HepG2 (cell line): ENCODE data around the gene DRC7. TPM values are rescaled to one million over a fixed set of nuclear protein-coding genes. Genes with fewer than 3 reads are reported as not detected.

Source experiments
- ARID2 ChIP-seq: sonication (generic); formaldehyde crosslinking; IDR thresholded peaks from 2 replicates; pipeline ENCODE4 v1.8.1; 2022; ENCODE audit warnings: mild to moderate bottlenecking, missing genetic modification reagents, borderline replicate concordance
- E2F5 ChIP-seq: sonication (generic); formaldehyde crosslinking; conservative IDR thresholded peaks from 2 replicates; pipeline ENCODE4 v1.4.0; 2020; ENCODE audit warnings: missing genetic modification reagents
- GLMP ChIP-seq: sonication (generic); formaldehyde crosslinking; IDR thresholded peaks from 2 replicates; pipeline ENCODE4 v1.9.0; 2021; ENCODE audit warnings: missing genetic modification reagents, mild to moderate bottlenecking, borderline replicate concordance
- HNF4G ChIP-seq, 2 experiments: sonication (generic) in 1 of 2; formaldehyde crosslinking in 1 of 2; IDR thresholded peaks; 2 replicates each; pipeline versions ENCODE4 v1.4.0 to v1.6.1; 2011 to 2020; ENCODE audit warnings: borderline replicate concordance in 2 of 2, low read depth in 2 of 2, mild to moderate bottlenecking in 2 of 2, low read length in 1 of 2, missing genetic modification reagents in 1 of 2, moderate library complexity in 1 of 2
- KDM5B ChIP-seq: sonication (generic); formaldehyde crosslinking; IDR thresholded peaks from 2 replicates; pipeline ENCODE4 v1.4.0; 2020; ENCODE audit warnings: missing genetic modification reagents, mild to moderate bottlenecking, borderline replicate concordance
- MAF1 ChIP-seq: sonication (generic); formaldehyde crosslinking; IDR thresholded peaks from 2 replicates; pipeline ENCODE4 v1.5.0; 2020; ENCODE audit warnings: missing genetic modification reagents, borderline replicate concordance
- MLLT10 ChIP-seq: sonication (generic); formaldehyde crosslinking; IDR thresholded peaks from 2 replicates; pipeline ENCODE4 v1.4.0; 2020; ENCODE audit warnings: missing genetic modification reagents
- MTA3 ChIP-seq: sonication (generic); formaldehyde crosslinking; IDR thresholded peaks from 2 replicates; pipeline ENCODE4 v1.4.0; 2020; ENCODE audit warnings: missing genetic modification reagents
- PHB2 ChIP-seq: fragments of 450-650 bp; IDR thresholded peaks from 2 replicates; pipeline ENCODE4 v1.6.1; 2018; ENCODE audit not compliant: partially characterized antibody
- SIN3A ChIP-seq: IDR thresholded peaks from 2 replicates; pipeline ENCODE4 v1.6.1; 2011; ENCODE audit warnings: low read depth, mild to moderate bottlenecking, control low read depth, low read length, borderline replicate concordance
- SMAD1 ChIP-seq: sonication (generic); formaldehyde crosslinking; IDR thresholded peaks from 2 replicates; pipeline ENCODE4 v1.4.0; 2020; ENCODE audit warnings: missing genetic modification reagents, low read depth, mild to moderate bottlenecking, borderline replicate concordance
- ZKSCAN1 ChIP-seq: fragments of 150-350 bp; IDR thresholded peaks from 2 replicates; pipeline ENCODE4 v1.6.1; 2014; ENCODE audit warnings: low read length
- ZMYM3 ChIP-seq: sonication (generic); formaldehyde crosslinking; IDR thresholded peaks from 2 replicates; pipeline ENCODE4 v1.5.1; 2020; ENCODE audit warnings: mild to moderate bottlenecking, missing genetic modification reagents
- ZNF225 ChIP-seq: sonication (generic); formaldehyde crosslinking; IDR thresholded peaks from 2 replicates; pipeline ENCODE4 v1.4.0; 2020; ENCODE audit warnings: mild to moderate bottlenecking, missing genetic modification reagents
- ZNF264 ChIP-seq: sonication (generic); formaldehyde crosslinking; IDR thresholded peaks from 2 replicates; pipeline ENCODE4 v1.4.0; 2020; ENCODE audit warnings: missing genetic modification reagents
- ZNF350 ChIP-seq: sonication (generic); formaldehyde crosslinking; IDR thresholded peaks from 2 replicates; pipeline ENCODE4 v1.4.0; 2020; ENCODE audit warnings: mild to moderate bottlenecking, low read depth, missing genetic modification reagents, borderline replicate concordance
- ZNF564 ChIP-seq: sonication (generic); formaldehyde crosslinking; IDR thresholded peaks from 2 replicates; pipeline ENCODE4 v1.8.1; 2023; ENCODE audit warnings: mild to moderate bottlenecking, missing genetic modification reagents
- ZNF639 ChIP-seq: conservative IDR thresholded peaks from 2 replicates; pipeline ENCODE4 v1.6.1; 2018; ENCODE audit warnings: missing genetic modification reagents
- ZNF746 ChIP-seq: sonication (generic); formaldehyde crosslinking; IDR thresholded peaks from 2 replicates; pipeline ENCODE4 v1.8.0; 2022; ENCODE audit warnings: mild to moderate bottlenecking, missing genetic modification reagents
- ZSCAN21 ChIP-seq: sonication (generic); formaldehyde crosslinking; IDR thresholded peaks from 2 replicates; pipeline ENCODE4 v1.8.0; 2022; ENCODE audit warnings: mild to moderate bottlenecking, missing genetic modification reagents, moderate library complexity, borderline replicate concordance
- polyA plus RNA-seq, 8 experiments: library from polyadenylated mRNA; depleted of rRNA in 3 of 8; stranded (reverse) in 7 of 8; unstranded in 1 of 8; fragments of >200 nt; fragmentation: Illumina TruSeq in 4 of 8; extraction: Trizol in 4 of 8; gene quantifications; 2 replicates each; pipeline versions ENCODE4 v1.2.1 to v1.2.3, GENCODE V29; 2011 to 2016; ENCODE audit warnings: low read depth in 4 of 8, missing spikeins in 1 of 8, mixed read lengths in 1 of 8; ENCODE audit not compliant: insufficient read depth in 1 of 8
- total RNA-seq, 5 experiments: library from RNA; depleted of rRNA; stranded (reverse); fragments of >200 nt; fragmentation: Illumina TruSeq; extraction: Trizol; gene quantifications; 2 replicates each; pipeline ENCODE4 v1.2.3, GENCODE V29; 2016; ENCODE audit warnings: low read depth in 1 of 5
- TF ChIP-seq, protein P1 (sequence below): sonication (generic); formaldehyde crosslinking; IDR thresholded peaks from 2 replicates; pipeline ENCODE4 v1.4.0; 2020; ENCODE audit warnings: missing genetic modification reagents
- TF ChIP-seq, protein P2 (sequence below): fragments of 450-650 bp; IDR thresholded peaks from 2 replicates; pipeline ENCODE4 v1.6.1; 2016
- TF ChIP-seq, protein P3 (sequence below): sonication (generic); formaldehyde crosslinking; IDR thresholded peaks from 2 replicates; pipeline ENCODE4 v1.8.0; 2022; ENCODE audit warnings: mild to moderate bottlenecking, missing genetic modification reagents, moderate library complexity

Gene DRC7
- total and polyA plus RNA-seq, 2 of the 13 experiments (the other 11 are each of a cell fraction or from before 2014, with no cell fraction given) = 2.7 to 3.4 TPM

- no peak for TF ChIP-seq E2F5 (CRISPR knock-in tag)
- TF ChIP-seq ZKSCAN1 = no peak
- TF ChIP-seq SMAD1 (CRISPR knock-in tag) = no peak
- no peak for TF ChIP-seq SIN3A
- TF ChIP-seq ZSCAN21 (CRISPR knock-in tag) = no peak
- TF ChIP-seq, protein P1, sequence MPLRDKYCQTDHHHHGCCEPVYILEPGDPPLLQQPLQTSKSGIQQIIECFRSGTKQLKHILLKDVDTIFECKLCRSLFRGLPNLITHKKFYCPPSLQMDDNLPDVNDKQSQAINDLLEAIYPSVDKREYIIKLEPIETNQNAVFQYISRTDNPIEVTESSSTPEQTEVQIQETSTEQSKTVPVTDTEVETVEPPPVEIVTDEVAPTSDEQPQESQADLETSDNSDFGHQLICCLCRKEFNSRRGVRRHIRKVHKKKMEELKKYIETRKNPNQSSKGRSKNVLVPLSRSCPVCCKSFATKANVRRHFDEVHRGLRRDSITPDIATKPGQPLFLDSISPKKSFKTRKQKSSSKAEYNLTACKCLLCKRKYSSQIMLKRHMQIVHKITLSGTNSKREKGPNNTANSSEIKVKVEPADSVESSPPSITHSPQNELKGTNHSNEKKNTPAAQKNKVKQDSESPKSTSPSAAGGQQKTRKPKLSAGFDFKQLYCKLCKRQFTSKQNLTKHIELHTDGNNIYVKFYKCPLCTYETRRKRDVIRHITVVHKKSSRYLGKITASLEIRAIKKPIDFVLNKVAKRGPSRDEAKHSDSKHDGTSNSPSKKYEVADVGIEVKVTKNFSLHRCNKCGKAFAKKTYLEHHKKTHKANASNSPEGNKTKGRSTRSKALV (CRISPR knock-in tag) = no peak
- no peak for TF ChIP-seq ZNF746 (CRISPR knock-in tag)
- no peak for TF ChIP-seq ZNF264 (CRISPR knock-in tag)
- TF ChIP-seq, protein P2, sequence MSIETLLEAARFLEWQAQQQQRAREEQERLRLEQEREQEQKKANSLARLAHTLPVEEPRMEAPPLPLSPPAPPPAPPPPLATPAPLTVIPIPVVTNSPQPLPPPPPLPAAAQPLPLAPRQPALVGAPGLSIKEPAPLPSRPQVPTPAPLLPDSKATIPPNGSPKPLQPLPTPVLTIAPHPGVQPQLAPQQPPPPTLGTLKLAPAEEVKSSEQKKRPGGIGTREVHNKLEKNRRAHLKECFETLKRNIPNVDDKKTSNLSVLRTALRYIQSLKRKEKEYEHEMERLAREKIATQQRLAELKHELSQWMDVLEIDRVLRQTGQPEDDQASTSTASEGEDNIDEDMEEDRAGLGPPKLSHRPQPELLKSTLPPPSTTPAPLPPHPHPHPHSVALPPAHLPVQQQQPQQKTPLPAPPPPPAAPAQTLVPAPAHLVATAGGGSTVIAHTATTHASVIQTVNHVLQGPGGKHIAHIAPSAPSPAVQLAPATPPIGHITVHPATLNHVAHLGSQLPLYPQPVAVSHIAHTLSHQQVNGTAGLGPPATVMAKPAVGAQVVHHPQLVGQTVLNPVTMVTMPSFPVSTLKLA = no peak
- TF ChIP-seq MAF1 (CRISPR knock-in tag) = 0 out of 2 replicates have a peak, but pooled peaks have one; percentile 7
- no peak for TF ChIP-seq ZNF564 (CRISPR knock-in tag)
- TF ChIP-seq ZMYM3 = no peak
- no peak for TF ChIP-seq MLLT10
- TF ChIP-seq MTA3 (CRISPR knock-in tag) = no peak
- TF ChIP-seq KDM5B (CRISPR knock-in tag) = no peak; the same call in 1 of the 2 replicates
- TF ChIP-seq ZNF225 (CRISPR knock-in tag) = 0 out of 2 replicates have a peak, but pooled peaks have one; percentile 4
- no peak; the same call in 1 of the 2 replicates for TF ChIP-seq HNF4G (IDR thresholded peaks at IDR 0.05; ENCODE audit: borderline replicate concordance, low read depth, low read length)
- TF ChIP-seq HNF4G (CRISPR knock-in tag; IDR thresholded peaks at IDR 0.05; ENCODE audit: borderline replicate concordance, low read depth) = no peak
- TF ChIP-seq ARID2 (CRISPR knock-in tag) = no peak
- TF ChIP-seq ZNF639 (CRISPR knock-in tag) = no peak
- no peak for TF ChIP-seq PHB2
- no peak for TF ChIP-seq ZNF350
- TF ChIP-seq, protein P3, sequence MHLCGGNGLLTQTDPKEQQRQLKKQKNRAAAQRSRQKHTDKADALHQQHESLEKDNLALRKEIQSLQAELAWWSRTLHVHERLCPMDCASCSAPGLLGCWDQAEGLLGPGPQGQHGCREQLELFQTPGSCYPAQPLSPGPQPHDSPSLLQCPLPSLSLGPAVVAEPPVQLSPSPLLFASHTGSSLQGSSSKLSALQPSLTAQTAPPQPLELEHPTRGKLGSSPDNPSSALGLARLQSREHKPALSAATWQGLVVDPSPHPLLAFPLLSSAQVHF (CRISPR knock-in tag) = 0 out of 2 replicates have a peak, but pooled peaks have one; percentile 9
- TF ChIP-seq GLMP (CRISPR knock-in tag) = no peak
Measured at GRCh38 chr16:57667048-57667525, 27.5 kb upstream of the DRC7 start (continued).
